Neural progenitor cell (in vitro differentiated cells): ENCODE data around the gene ZBTB20.

Experiments used
- EZH2 ChIP-seq: fragments of 200-600 bp; sonication (generic); IDR thresholded peaks from 2 replicates; pipeline ENCODE4 v1.6.1; 2017; ENCODE audit warnings: antibody characterized with exemption, mild to moderate bottlenecking, moderate library complexity
- EZH2phosphoT487 ChIP-seq: fragments of 200-600 bp; sonication (generic); IDR thresholded peaks from 2 replicates; pipeline ENCODE4 v1.6.1; 2017; ENCODE audit warnings: antibody characterized with exemption
- TF ChIP-seq, protein P1 (sequence below): fragments of 200-600 bp; sonication (generic); IDR thresholded peaks from 2 replicates; pipeline ENCODE4 v1.5.1; 2017; ENCODE audit warnings: antibody characterized with exemption, mild to moderate bottlenecking

DNA sequence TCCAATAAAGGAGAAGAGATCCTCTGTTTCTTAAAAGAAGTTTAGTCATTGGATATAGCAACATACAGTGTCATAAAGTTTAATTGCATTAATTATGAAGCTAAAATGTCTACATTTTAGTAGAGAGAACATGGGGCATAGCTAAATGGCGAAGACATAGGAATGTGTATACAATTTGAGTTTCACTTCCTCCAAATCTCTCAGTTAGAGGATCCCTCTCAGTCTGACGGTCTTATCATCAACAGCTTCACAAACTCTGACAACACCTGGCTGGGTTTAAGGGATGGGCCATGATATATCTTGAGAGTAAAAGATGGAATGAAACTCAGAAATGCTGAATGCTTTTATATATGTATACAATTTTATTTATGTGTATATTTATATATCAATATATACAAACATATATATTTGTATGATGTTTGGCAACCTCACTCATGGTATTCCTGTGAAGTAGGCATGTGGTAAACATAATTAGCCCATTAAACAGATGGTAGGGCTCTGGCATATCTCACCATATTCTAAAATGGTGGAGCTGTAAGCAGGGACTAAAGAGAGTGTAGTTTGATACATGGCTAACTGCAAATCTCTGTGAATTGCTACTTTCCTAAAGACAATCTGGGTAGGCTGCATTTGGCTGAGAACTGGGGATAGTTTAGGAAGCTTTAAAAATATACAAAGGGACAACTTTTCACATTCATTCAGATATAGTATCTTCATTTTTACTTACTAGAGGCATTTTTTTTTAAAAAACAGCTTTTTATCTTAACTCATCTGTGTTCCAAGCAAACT, 741.7 kb downstream of the ZBTB20 start:
- TF ChIP-seq, protein P1, sequence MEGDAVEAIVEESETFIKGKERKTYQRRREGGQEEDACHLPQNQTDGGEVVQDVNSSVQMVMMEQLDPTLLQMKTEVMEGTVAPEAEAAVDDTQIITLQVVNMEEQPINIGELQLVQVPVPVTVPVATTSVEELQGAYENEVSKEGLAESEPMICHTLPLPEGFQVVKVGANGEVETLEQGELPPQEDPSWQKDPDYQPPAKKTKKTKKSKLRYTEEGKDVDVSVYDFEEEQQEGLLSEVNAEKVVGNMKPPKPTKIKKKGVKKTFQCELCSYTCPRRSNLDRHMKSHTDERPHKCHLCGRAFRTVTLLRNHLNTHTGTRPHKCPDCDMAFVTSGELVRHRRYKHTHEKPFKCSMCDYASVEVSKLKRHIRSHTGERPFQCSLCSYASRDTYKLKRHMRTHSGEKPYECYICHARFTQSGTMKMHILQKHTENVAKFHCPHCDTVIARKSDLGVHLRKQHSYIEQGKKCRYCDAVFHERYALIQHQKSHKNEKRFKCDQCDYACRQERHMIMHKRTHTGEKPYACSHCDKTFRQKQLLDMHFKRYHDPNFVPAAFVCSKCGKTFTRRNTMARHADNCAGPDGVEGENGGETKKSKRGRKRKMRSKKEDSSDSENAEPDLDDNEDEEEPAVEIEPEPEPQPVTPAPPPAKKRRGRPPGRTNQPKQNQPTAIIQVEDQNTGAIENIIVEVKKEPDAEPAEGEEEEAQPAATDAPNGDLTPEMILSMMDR, result no peak
- no peak for TF ChIP-seq EZH2
- TF ChIP-seq EZH2phosphoT487, result no peak
